Erythroblast (primary cell): ENCODE measurements around the gene LRP11.

Source experiments
- GATA1 ChIP-seq: IDR thresholded peaks from 2 replicates; pipeline ENCODE4 v1.6.1; 2011; ENCODE audit warnings: low read depth, mild to moderate bottlenecking, control low read depth, low read length, moderate library complexity
- POLR2A ChIP-seq: IDR thresholded peaks from 2 replicates; pipeline ENCODE4 v1.6.1; 2011; ENCODE audit warnings: mild to moderate bottlenecking, low read length

GRCh38 chr6:149905911-149906371 lies 41.8 kb upstream of the LRP11 start:
- TF ChIP-seq POLR2A: no peak
- TF ChIP-seq GATA1: no peak
